Measurements from ENCODE around the gene TMEM119. TPM values are rescaled to one million over a fixed set of nuclear protein-coding genes. Genes with fewer than 3 reads are reported as not detected.

TMEM119 gene
- total and polyA plus RNA-seq, 9 of the 15 experiments (the other 6 are each of a cell fraction or from before 2014, with no cell fraction given): 0.18 TPM; not detected in 8

GRCh38 chr12:108580531-108580930 is 17.4 kb downstream of the TMEM119 start:
- Histone ChIP-seq H3K4me3 (no peak overlapping the region), H2AFZ (ENCODE audit: low read depth, low read length) (no peak overlapping the region), H3K27ac (ENCODE audit: extremely low read depth, low read depth, low read length) (no peak overlapping the region), H3K9me3 (replicated peaks; ENCODE audit: control insufficient read depth, insufficient read depth, low read depth, low read length) (no peaks in the 10 kb centered on the region), H3K9me1 (ENCODE audit: control insufficient read depth, insufficient read depth, low read length) (no peaks in the 10 kb centered on the region), H3K9ac (ENCODE audit: insufficient read depth in 1 of 2, low read depth in 2 of 2, low read length in 2 of 2) (no peak overlapping the region), H3K79me2 (ENCODE audit: control insufficient read depth, insufficient read depth, low read length) (no peaks in the 10 kb centered on the region), H3K4me2 (ENCODE audit: insufficient read depth, low read length) (no peak overlapping the region), H3K36me3 (ENCODE audit: control insufficient read depth, insufficient read depth, low read length) (no peaks in the 10 kb centered on the region), H3K4me1 (replicated peaks in 1 of 2; ENCODE audit: control insufficient read depth in 2 of 2, insufficient read depth in 2 of 2, low read length in 2 of 2) (peaks cover 0 to 5% of the 10 kb centered on the region in 2 experiments; a peak in 1 of 5 replicates), H4K20me1 (replicated peaks; ENCODE audit: control insufficient read depth, insufficient read depth, low read length) (no peaks in the 10 kb centered on the region; the same call in 1 of the 2 replicates), H3K27me3 (ENCODE audit: control insufficient read depth in 2 of 2, insufficient read depth in 2 of 2, low read length in 2 of 2) (peaks cover 2 to 33% of the 10 kb centered on the region in 2 experiments; a peak in 4 of 5 replicates)
- WGBS (ENCODE audit: insufficient coverage, low coverage, missing lambda C conversion rate): 13% methylated on average over 3 of the region's 3 CpGs
- DNase-seq (ENCODE audit: extremely low read depth in 1 of 4, low spot score in 3 of 4) (no peak), ATAC-seq (no peak), FAIRE-seq (peak; percentile 59)
- no TSS peak for BruUV-seq (replicated peaks)
- in situ Hi-C loops (cut with MboI): no loop called here
- intact Hi-C loops (cut with micrococcal nuclease): no loop called here
- CTCF ChIA-PET (ENCODE audit: low intra/inter-chr PET ratio): no interaction called here
- TF ChIP-seq HMGXB4 (CRISPR knock-in tag; IDR thresholded peaks at IDR 0.05) (no peak), RFX5 (IDR thresholded peaks at IDR 0.05; ENCODE audit: low read depth, low read length) (no peak), RB1 (IDR thresholded peaks at IDR 0.05; ENCODE audit: low read depth) (no peak), RBM15 (IDR thresholded peaks at IDR 0.05; ENCODE audit: insufficient read depth, low read length) (no peak), NCOR1 (IDR thresholded peaks at IDR 0.05) (no peak), MEIS2 (IDR thresholded peaks at IDR 0.05; ENCODE audit: partially characterized antibody) (peak; percentile 15), PBX2 (CRISPR knock-in tag; IDR thresholded peaks at IDR 0.05; ENCODE audit: low read depth) (no peak), PBX2 (tag; conservative IDR thresholded peaks at IDR 0.05; ENCODE audit: low read depth) (peak; percentile 56; the same call in 1 of the 2 replicates), NR2C2 (CRISPR knock-in tag; IDR thresholded peaks at IDR 0.05) (no peak), NR2C2 (tag; IDR thresholded peaks at IDR 0.05) (peak; percentile 29; the same call in 1 of the 2 replicates), SMARCA4 (IDR thresholded peaks at IDR 0.05) (no peak), MYC (IDR thresholded peaks at IDR 0.05; ENCODE audit: low read depth, low read length) (no peak), MYC (CRISPR knock-in tag; IDR thresholded peaks at IDR 0.05; ENCODE audit: borderline replicate concordance, low read depth) (no peak), BDP1 (IDR thresholded peaks at IDR 0.05; ENCODE audit: insufficient read depth, insufficient read length) (no peak)
- POLR2A ChIA-PET: interaction anchor here (1.4 kb wide), 1 partner anchor 8 kb away, joined by 3 read pairs; no protein-coding TSS in a partner anchor
